IPS-NIHi7 (cell line): ENCODE data around the gene LIN28B.
"Not testable (repeated sequence)": the region's sequence is repeated elsewhere in the genome, so short reads cannot be mapped to it uniquely, and the experiment has no call there.

Source experiments
- DNase-seq: peaks from one replicate; pipeline ENCODE4 v3.0.0; 2012; ENCODE audit warnings: mixed read lengths; ENCODE audit errors: extremely low spot score

Gene LIN28B

DNA sequence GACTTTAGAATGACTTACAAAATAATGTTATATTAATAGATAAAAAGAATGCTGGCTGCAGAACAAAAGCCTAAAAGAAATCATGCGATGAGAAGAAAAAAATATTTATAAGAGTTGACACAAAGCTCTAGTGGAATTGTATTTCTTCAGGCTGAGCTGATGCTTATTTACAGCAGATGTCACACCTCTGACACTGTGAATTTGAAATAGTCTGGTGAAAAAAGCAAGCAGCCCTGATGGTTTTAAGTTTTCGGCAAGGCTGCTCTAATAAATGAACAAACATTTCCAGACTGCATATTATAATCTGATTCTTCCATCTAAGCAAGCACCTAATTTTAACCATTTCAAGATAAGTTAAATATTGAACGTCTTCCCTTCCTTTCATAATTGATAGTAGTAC is 109.9 kb downstream of the LIN28B start:
- DNase-seq, result no peak

DNA sequence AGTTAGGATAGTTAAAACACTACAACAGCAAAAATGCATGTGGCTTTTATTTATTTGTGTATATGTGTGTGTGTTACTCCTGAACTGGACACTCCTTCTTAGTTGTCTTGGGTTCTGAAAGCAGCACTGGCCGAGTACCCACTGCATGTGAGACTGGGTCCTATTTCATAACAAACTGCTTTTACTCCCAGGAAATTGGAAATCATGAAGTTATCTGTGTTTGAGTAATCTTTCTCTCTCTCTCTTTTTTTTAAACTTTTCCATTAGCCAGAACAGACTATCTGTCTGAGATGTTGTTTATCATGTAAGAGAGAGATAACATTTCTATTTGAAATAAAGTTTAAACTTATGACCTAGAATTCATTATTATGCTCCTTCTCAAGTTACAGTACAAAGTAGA is 110.4 kb downstream of the LIN28B start:
- DNase-seq, result no peak

DNA sequence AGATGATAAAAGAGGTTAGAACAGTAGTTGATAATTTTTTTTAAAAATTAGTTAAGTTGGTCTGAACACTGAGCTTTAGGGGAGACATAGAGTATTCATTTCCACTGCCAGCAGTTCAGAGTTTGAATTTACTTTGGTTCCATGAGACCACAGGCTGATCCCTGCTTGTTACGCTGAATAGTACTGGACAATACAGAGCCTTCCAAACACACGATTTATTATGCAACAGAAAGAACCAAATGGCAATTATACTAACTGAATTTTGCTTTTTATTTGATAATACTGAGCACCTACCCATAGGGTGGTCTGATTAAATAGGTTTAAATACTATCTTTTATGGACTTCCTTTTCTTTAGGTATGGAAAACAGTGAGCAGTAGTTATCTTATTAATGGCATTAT is 111.5 kb downstream of the LIN28B start:
- no peak for DNase-seq

DNA sequence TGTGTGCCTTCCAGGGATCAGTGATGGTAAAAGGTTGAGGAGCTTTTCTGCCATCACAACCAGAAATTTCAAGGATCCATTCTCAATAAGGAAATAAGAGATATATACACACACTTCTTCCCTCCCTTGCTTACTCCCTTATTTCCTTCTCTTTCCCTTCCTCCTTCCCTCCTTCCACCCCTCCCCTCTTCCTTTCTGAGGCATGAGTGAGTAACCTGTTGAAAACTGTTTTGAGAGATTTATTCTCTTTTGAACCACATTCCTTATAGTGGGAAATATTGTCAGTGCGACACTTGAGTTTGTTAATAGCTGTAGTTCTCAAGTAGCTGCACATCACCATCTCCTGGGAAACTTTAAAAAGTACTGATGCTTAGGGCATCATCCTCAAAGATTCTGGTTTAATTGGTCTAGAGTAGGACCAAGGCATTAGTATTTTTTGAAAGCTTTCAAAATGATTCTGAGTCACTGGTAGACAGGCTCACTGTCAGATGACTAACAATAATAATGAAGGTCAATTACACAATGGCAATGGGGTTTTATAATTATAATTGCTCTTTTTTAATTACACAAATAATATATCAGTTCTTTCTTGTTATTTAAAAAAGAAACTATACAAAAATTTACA is 113.0 kb downstream of the LIN28B start:
- no peak for DNase-seq

DNA sequence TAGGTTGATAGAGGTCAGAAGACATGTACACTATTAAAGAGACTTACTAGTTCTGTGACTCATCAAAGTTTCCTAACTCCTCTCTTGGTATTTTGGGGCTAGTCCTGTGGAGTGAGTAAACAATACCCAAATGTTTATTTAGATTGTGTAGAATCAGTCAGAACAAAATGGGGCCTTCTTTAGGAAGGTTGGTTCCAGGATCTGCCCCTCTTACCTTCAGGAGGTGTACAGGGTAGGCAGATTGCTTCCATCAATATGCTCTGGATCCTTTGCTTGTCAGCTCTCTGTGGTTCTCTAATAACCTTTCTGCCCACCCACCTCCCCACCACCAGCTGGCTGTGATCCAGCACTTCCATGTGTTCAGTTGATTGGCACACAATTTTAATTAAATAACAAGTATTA is 115.9 kb downstream of the LIN28B start:
- DNase-seq, result no peak

DNA sequence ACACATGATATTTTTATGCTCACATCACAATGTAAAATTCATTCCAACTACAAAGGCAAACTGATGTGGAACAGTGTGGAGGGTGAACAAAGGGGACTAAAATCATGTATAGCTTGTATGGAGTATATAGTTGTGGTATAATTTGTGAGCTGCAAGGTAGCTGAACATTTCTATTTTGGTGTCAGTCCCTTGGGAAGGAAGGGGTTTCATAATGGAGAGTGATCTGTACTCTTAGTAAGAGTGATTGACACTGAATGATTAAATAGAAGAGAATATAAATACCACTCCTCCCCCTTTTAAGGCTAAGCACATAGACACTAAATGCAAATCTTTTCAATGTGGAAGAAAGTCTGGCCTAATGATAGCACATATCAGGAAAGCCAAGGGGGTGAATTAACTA is 118.3 kb downstream of the LIN28B start:
- DNase-seq, result no peak

DNA sequence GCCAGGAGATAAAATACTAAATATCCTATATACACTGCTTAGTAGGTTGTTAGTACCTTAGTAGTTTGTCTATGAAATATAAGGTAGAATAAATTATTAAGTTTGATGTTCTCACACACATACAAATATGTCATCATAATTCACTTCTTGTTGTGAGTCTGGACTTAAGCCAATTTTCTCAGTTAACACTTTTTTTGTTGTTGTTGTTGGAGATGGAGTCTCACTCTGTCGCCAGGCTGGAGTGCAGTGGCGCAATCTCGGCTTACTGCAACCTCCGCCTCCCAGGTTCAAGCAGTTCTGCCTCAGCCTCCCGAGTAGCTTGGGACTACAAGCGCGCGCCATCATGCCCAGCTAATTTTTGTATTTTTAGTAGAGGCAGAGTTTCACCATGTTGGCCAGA is 119.5 kb downstream of the LIN28B start:
- DNase-seq, result not testable (repeated sequence)

DNA sequence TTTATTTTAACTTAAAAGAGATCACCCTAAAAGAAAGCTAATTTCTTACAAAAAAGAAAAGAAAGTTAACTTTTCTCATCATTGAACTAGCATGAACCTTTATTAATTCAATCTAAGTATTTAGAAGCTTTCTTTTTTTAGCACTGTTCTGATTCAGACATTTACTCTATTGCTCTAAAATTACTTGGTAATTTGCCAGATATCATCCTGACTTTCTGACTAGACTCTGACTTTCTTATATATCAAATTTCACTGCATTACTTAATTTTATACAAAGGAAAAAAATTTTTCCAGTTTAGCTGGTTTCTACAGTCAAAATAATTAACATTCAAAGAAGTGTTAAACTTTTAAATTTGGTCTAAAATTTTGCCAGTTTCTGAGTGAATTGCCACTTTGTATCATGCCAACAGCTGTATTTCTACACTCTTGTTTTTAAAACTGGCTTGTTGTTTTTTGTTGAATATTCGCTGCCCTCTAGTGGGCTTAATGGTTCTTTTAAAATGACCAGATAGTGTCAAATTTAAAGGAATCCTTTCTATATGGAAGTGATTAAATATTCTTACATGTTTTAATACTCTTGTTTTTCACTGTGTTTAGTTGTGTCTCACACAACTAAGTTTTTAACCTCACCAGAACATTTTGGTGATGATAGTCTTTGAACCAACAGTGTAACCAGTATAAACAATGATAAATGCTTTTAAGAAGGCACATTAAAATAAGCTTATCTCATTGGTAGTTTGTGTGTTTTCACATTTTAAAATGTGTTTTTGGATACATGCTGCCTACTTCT is 120.9 kb downstream of the LIN28B start:
- no peak for DNase-seq

DNA sequence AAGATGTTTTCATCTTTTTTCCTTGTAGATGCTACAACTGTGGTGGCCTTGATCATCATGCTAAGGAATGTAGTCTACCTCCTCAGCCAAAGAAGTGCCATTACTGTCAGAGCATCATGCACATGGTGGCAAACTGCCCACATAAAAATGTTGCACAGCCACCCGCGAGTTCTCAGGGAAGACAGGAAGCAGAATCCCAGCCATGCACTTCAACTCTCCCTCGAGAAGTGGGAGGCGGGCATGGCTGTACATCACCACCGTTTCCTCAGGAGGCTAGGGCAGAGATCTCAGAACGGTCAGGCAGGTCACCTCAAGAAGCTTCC is 121.4 kb downstream of the LIN28B start:
- no peak for DNase-seq

DNA sequence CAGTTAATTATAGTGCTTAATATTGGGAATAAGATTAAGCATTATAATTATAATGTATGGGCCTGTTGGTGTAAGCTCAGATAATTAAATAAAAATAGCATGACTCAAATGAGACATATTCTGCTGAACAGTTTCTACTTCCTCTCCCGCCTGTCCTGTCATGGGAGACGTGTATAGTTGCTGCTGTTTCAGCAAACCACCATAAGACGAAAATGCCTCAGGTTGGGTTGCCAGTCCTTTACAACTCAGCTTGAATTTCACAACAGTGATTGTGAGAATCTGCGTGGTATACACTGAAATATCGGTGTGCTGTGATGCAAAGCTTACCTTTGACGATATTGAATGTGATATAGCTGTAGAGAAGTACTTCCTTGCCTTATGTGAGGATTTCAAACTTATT is 123.4 kb downstream of the LIN28B start:
- no peak for DNase-seq

DNA sequence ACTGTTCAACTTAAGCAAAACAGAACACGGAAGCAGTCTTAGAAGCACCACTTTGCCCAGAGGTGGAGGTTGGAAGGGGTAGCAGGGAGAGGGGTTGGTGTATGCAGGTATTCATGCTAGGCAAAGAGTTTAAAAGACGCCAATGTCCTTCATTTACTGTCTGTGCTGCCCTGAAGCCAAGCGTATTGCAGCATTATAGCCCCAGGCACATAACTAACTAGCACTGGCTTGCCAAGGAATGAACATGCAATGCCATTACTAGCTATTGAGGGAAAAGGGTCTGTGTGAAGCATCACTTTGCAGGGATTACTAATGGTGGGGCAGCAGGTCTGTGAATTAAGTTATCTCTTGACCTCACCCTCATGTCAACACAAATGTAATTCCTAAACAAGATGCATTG is 124.8 kb downstream of the LIN28B start:
- not testable (repeated sequence) for DNase-seq

DNA sequence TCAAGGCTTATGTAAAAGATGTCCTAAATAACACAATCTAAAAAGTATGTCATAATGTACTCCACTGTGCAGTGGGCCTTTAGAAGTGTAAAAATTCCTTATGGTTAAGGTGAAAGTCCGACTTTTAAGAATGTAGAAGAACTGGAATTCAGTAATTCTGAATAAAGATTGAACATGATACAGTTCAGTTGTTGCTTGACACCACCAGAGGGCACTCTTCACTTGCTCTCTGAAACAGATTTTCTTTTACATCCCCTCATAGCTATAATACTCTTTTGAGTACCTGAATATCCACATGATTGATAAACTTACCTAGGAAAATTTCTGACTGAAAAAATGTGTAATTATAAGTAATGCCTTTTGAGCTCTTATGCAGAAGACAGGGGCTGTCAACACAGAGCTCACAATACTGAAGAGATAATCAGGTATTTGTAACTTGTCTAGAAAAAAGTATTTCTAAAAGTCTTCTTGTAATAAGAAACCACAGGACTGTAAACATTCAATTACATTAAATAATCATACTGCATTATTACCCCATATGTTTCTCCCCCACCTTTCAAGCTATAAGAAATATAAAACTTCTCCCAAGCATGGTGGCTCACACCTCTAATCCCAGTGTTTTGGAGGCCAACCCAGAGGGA is 130.8 kb downstream of the LIN28B start:
- DNase-seq, result peak; percentile 46

DNA sequence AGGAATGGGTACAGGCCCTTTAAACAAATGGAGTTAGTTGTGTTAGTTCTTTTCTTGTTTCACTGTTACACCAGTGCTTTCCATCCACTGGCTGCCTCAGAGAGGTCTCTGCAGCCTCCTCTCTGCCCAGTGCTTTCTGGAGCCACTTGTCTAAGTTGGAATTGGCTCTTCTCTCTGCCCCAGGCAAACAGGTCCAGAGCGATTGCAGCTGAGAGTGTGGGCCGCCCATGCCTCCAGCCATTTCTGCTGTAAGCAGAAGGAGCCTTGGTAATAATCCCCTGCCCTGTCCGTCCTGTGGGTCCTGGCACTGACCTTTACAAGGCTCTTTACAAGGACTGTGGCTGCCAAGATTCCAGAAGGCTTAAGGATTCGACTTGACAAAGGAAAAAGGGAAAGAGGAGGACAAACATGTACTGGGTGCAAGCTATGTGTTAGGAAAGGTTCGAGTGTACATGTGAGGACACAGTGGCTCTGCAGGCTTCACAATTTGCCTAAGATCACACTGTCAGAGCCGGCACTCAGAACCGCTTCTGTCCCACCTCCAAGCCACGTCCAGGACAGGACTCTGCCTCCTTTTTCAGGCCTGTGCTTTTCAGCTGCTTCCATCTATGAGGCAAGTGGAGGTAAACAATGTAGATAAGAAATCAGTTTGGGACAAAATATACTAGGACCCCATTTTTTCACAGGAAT is 134.4 kb downstream of the LIN28B start:
- DNase-seq, result no peak

DNA sequence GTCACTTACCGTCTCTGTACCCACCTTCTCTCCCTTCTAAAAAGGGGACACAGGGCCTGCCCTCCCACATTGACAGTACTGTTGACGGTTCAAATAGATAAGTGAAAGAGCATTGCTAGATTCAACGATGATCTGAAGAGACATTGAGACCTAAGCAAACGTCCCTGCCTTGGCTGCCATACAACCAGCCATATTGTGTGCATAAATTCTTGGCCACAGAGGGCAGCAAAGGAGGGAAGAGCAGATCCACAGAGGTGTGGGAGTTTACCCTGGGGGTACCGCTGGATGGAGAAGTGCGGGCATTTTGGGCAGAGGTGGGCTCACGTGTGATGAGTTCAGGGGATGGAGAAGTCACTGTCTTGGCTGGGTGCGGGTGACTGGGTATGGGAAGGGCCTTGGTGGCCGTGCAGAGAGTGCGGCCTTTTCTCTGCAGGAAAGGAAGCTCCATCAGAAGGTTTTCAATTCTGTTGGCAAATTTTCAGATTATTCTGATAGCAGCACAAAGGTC is 137.3 kb downstream of the LIN28B start:
- DNase-seq, result no peak

DNA sequence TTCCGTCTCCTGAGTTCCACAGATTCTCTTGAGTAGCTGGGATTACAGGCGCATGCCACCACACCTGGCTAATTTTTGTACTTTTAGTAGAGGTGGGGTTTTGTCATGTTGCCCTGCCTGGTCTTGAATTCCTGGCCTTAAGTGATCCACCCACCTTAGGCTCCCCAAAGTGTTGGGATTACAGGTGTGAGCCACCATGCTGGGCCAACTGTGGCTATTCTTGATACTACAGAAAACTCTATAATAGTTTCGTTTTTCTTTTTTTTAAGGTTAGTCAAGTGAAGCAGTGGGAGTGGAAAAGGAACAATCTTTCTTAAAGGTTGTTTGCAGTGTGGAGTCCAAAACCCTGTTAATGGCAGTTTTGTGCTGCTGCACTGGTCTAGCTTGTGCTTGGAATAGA is 138.2 kb downstream of the LIN28B start:
- DNase-seq, result no peak

DNA sequence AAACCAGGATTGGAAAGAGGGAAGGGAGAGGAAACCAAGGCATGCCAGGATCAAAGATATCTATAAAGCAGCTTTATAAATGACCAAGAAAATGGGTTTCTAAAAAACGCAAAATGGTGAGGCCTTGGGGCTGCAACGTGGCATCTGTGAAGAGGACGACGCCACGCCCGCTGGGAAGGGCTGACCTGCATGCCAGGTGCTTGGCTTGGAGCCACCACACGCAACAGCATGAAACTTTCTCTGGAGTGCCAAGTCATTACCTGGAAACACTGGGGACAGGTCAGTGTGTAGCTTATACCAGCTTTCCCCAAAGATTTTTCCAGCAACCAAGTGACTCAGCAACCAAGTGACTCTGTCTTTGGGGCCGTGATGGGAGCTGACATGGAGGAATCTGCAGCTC is 140.4 kb downstream of the LIN28B start:
- no peak for DNase-seq

DNA sequence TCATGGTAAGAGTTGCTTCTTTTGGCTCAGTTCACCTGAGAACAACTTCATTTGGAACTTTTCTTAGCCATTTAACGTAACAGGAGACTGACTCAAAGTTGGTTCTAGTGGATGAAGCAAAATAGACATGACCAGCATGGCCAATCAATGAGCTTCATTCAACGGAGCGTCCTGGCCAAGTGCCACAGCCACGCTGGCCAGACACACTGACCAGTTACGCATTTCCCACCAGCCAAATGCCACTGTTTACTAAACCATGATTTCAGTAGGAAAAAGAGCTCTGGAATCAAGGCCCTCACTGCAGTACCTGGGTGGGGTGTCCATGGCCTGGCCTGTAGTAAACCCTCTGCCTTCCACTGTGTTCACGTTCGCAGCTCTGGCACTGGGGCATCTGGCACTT is 142.5 kb downstream of the LIN28B start:
- no peak for DNase-seq

DNA sequence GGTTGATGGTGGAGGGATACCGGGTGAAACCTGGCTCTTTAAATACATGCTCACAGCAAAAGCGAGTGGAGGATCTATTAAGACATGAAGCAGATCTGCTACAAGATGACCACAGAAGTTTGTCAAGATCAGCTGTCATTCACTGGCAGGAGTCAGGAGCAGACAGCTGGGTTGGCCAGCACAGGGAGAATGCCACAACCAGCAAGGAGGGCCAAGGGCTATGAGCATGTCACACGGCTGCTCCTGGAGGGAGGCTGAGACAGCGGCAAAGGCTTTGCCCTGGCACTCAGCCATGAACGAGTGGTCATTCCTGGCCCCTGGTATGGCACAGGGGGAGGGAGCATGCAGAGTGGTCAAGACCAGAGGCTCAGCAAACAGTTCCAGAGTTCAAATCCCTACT is 145.3 kb downstream of the LIN28B start:
- no peak for DNase-seq

DNA sequence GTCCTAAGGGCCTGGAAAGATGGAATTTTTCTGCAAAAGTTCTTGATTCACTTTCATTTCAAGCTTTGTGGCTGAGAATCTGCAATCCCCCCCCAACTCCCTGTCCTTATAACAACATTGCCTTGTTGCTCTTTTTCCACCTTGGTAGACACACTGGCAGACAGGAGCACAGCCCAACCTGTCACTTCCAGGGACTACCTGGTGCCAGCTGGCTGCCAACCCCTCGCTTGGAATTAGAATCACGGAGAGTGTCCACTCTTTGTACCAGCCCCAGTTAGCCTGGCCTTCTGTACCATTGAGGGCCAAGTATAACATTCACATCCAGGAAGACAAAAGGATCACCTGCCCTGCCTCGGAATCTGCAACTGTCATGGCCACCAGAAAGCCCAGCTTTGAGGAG is 148.2 kb downstream of the LIN28B start:
- DNase-seq, result no peak

DNA sequence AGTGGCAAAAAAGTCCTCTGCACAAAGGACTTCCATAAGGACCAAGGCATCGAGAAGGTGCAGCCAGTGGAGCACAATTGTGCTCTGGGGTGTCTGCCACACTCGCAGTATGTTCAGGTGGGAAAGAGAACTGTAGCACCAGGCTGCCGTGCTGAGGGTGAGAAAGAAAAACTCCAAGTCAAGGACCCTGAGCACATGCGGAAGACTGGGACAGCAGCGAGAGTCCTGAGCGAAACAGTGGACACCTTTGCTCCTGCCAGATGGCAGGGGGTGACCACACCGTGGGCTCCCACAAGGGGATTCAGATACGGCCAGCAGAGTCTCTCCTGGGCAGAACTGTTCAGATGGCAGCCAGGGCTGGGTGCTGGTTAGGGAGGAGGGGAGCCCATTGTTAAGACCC is 149.4 kb downstream of the LIN28B start:
- no peak for DNase-seq

DNA sequence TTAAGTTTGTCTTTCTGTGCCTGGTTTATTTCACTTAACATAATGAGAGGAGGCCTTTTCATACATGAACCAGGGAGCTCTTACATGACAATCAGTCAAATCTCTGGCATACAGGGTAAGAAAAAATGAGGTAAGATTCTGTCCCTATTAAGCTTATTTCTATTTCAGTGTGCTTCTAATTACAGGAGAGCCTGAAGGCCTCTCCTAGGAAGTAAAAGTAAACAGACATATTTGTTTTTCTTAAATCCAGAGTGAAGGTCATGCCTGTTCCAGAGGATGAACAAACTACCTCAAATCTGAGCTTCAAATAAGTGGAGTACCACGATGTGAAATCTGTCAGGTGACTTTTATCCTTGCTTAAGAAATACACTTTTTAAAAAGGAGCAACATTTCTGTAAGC is 150.3 kb downstream of the LIN28B start:
- DNase-seq, result no peak

DNA sequence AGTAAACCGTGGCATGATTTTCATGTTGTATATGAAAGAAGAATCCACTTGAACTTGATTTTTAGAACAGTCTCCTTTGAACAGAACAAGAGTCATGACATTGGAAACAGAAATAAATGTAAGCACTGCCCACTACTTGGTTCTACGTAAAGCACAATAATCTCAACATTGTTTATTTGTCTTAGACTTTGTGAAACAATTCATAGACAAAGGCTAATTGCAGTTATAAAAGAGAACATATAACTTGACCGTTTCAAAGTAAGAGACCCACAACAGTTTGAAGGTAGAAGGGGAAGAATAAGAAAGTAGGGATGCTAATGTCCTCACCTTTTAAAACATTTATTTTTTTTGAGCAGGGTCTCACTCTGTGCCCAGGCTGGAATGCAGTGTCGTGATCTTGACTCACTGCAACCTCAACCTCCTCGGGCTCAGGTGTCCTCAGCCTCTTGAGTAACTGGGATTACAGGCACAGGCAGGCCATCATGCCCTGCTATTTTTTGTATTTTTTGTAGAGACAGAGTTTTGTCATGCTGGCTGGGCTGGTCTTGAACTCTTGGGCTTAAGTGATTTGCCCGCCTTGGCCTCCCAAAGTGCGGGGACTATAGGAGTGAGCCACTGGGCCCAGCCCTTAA is 151.8 kb downstream of the LIN28B start:
- DNase-seq, result no peak
